Amniotic epithelial cell (primary cell): Measurements from ENCODE around the gene CRHR2.

Experiments
- DNase-seq: peaks from one replicate; pipeline ENCODE4 v3.0.0-alpha.2; 2010; ENCODE audit warnings: low read depth

CRHR2 gene

DNA sequence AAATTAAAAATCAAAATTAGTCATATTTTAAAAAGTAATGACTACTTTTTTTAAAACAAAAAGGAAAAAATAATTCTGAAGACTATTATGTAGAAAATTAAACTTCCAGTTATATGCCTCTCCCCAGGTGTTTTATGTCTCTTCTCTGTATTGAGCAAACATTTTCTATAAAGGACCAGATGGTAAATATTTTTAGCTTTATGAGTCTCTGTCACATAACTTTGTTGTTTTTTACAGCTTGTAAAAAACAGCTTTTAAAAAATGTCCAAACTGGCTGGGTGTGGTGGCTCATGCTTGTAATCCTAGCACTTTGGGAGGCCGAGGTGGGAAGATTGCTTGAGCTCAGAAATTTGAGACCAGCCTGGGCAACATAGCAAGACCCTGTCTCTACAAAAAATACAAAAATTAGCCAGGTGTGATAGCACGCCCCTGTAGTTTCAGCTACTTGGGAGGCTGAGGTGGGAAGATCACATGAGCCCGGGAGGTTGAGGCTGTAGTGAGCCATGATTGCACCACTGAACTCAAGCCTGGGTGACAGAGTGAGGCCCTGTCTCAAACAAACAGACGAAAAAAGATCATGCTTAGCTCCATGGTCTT lies 64.1 kb downstream of the CRHR2 start:
- DNase-seq = no peak

DNA sequence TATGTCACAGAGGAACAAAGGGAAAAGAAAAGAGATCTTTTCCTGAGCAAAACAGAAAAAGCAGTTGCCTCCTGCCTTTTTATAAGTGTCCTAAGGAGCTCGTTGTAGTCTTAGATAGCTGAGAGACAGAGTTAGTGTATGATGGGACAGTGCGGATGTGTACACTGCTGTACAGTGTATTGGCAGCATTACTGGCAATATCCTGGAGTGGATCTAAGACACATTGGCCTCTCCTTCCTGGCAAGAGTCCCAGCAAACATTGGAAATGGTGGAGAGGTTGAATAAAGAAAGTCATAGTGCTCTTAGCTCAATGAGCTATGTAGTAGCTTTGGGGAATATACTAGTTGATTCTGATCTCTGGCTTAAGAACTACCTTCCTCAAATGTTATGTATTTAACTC lies 64.9 kb downstream of the CRHR2 start:
- DNase-seq = no peak

DNA sequence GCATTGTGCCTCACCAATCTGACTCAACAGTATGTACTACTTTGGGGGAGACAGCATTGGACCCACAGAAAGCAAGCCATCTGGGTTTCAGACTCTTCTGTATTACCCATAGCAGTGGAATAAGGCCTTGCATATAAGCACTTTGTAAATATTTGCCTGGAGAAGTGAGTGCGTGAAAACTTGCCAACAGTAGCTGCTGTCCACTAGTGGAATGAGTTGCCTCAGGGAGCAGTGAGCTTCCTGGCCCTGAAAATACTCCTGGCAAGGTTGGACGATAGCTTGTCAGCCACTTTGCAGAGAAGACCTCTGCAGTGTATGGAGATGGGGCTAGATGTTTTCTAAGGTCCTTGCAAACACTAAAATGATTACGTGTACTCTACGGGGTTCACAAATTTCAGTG lies 65.9 kb downstream of the CRHR2 start:
- no peak for DNase-seq

DNA sequence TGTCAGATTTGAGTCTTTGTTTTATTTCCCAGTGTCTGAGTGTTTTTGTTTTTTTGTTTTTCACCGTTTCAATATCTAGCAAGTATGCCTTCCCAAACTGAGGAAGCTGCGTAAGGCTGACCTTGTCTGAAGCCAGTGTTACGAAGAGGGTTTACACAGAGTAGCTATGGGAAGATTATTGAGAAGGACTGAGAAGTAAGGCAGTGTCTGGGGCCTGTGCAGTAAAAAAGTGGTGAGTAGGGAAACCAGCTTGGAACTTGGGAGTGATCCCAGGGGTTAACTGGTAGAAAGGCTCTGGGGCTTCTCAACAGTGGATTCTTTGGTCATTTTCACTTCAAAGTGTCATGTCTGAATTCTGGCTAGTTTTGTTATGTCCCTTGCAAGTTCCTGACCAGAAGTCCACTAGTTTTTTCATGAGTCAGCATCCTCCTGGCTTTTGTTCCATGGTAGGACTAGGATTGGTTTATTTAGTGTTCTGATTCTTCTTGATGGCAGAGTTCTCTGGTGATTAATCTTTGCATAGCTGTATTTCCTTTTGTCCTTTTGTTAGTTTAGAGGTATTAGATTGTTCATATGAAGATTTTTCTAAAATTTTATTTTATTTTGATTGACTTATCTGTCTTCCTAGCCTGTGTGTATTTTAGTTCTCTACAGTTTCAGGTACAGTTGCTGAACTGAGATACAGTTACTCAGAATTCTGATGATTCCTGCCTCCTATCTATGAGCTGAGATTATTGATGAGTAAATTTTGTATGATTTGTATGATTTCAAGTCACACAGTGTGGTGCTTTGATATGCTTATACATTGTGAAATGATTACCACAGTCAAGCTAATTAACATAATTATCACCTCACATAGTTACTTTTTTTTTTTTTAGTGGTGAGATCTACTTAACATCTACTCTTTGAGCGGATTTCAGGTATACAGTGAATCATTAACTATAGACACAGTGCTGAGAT lies 68.6 kb downstream of the CRHR2 start:
- DNase-seq = no peak

DNA sequence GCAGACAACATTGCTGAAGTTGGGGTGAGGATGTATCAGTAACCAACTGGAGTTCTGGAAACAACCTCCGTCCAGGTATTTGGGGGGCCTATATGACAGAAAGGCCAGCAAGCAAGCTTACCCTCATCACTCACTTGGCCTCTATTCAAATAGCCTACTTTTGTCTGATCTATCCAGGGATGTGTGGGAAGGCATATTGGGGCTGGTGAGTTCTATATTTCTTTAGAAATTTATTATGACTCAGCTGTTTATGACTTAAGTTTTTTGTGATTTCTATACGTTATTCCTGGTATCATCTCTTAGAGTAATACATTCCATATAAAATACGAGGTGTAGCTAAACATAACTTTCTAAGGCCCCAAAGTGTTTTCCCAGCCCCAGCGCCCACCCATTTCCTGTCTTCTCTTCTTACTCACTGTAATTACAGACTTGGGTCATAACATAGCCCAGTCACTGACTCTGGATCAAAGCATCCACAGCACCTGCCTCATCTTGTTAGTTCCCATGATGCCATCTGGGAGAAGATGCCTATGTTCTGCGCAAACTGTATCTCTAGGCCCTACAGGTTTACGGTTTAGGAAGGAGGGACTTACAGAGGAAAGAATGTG lies 69.5 kb downstream of the CRHR2 start:
- DNase-seq = no peak

DNA sequence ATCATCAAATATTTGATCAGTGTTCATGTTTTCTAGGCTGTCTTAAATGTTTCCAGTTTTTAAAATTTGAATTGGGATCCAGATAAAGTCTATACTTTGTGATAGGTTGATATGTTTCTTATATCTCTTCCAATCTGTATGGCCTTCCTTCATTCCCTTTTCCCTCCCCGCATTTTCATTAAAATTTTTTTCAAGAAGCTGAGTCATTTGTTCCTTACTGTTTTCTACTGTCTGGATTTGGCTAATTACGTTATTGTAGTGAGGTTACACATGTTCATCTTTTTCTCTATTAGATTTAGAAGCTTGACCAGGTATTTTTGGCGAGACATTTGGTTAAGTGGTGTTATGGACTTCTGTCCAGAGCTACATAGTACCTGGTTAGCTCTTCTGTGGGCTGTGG lies 76.4 kb downstream of the CRHR2 start:
- no peak for DNase-seq

DNA sequence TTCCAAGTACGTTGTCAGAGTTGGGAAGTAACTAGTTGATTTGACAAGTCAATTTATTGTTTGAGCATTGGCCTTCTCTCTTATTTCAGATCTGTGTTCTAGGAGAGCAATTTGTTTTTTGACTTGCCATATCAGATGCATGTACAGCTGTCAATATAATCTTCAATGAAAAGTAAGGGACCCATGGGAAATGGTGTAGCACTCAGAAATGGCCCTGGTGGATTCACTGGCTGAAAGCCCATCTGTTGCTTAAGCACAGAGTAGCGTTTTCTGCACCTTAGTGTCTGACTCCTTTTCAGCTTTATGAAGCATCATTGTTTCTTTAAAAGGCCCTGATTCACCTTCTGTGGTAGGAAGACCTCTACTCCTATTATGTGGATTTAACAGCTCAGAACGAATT lies 77.4 kb downstream of the CRHR2 start:
- no peak for DNase-seq
